A549 (cell line): ENCODE data around the gene COL5A1. TPM values are rescaled to one million over a fixed set of nuclear protein-coding genes. Genes with fewer than 3 reads are reported as not detected.

Experiments used
- ATAC-seq, 2 experiments: fragments of 200-7000 bp in 1 of 2; fragments of >200 bp in 1 of 2; cut with Nextera tagmentation in 1 of 2; cut with Tn5 transposase in 1 of 2; 3 replicates each; pipeline versions ENCODE4 v1.8.0 to v1.9.1; 2018 to 2020; ENCODE audit warnings: mild to moderate bottlenecking in 1 of 2, moderate library complexity in 1 of 2
- CTCF ChIA-PET: fragments of 300-600 bp; sonication (Branson Sonifier 250); formaldehyde crosslinking; extraction: SDS; loops from one replicate; lab custom pipeline; 2021; ENCODE audit warnings: antibody characterized with exemption, inconsistent platforms; lab: Yijun Ruan, JAX
- POLR2A ChIA-PET: fragments of 350-600 bp; formaldehyde crosslinking; extraction: SDS; loops from one replicate; lab custom pipeline; 2021; ENCODE audit warnings: antibody characterized with exemption, inconsistent platforms; lab: Yijun Ruan, JAX
- DNase-seq, 2 experiments: peaks; one replicate each; pipeline versions ENCODE4 v3.0.0 to v3.0.0-alpha.2; 2011 to 2016; ENCODE audit warnings: low read depth in 1 of 2, low spot score in 1 of 2
- FAIRE-seq: peaks from 2 replicates; lab custom pipeline; 2011; peaks lifted over from hg19 to GRCh38; lab: Jason Lieb, UNC
- H3K27ac ChIP-seq, 2 experiments: fragments of >200 bp; sonication (Bioruptor Twin); formaldehyde crosslinking; 3 replicates each; pipeline ENCODE4 v1.5.1; 2016 to 2017
- H3K4me1 ChIP-seq: fragments of >200 bp; sonication (Bioruptor Twin); formaldehyde crosslinking; 3 replicates; pipeline ENCODE4 v1.6.1; 2016
- H3K4me2 ChIP-seq: fragments of >200 bp; sonication (Bioruptor Twin); formaldehyde crosslinking; 3 replicates; pipeline ENCODE4 v1.6.1; 2016
- H3K4me3 ChIP-seq: fragments of >200 bp; sonication (Bioruptor Twin); formaldehyde crosslinking; 3 replicates; pipeline ENCODE4 v1.5.1; 2016
- H3K9me3 ChIP-seq: fragments of >200 bp; sonication (Bioruptor Twin); formaldehyde crosslinking; 3 replicates; pipeline ENCODE4 v1.6.1; 2016
- CEBPB ChIP-seq, 2 experiments: fragments of >200 bp in 1 of 2; sonication (Bioruptor Twin) in 1 of 2; formaldehyde crosslinking in 1 of 2; IDR thresholded peaks; 2 replicates each; pipeline ENCODE4 v1.6.1; 2012 to 2016
- CTCF ChIP-seq: fragments of >200 bp; sonication (Bioruptor Twin); formaldehyde crosslinking; IDR thresholded peaks from 3 replicates; pipeline ENCODE4 v1.5.1; 2016
- E2F6 ChIP-seq: IDR thresholded peaks from 2 replicates; pipeline ENCODE4 v1.6.1; 2012; ENCODE audit warnings: low read depth, borderline replicate concordance
- EP300 ChIP-seq, 2 experiments: fragments of >200 bp; sonication (Bioruptor Twin); formaldehyde crosslinking; IDR thresholded peaks; 2 replicates in 1 of 2; 3 replicates in 1 of 2; pipeline ENCODE4 v1.6.1; 2016 to 2017
- ESRRA ChIP-seq: fragments of 150-350 bp; IDR thresholded peaks from 2 replicates; pipeline ENCODE4 v1.6.1; 2014; ENCODE audit warnings: mild to moderate bottlenecking, low read length, borderline replicate concordance
- FOXS1 ChIP-seq: fragments of 250-450 bp; sonication (Bioruptor Pico); IDR thresholded peaks from 2 replicates; pipeline ENCODE4 v1.5.0; 2020; ENCODE audit warnings: mild to moderate bottlenecking, moderate library complexity
- GATA3 ChIP-seq: IDR thresholded peaks from 2 replicates; pipeline ENCODE4 v1.6.1; 2012; ENCODE audit warnings: borderline replicate concordance
- HOXB13 ChIP-seq: fragments of 250-450 bp; sonication (Bioruptor Pico); IDR thresholded peaks from 2 replicates; pipeline ENCODE4 v1.5.0; 2020; ENCODE audit warnings: low read depth, mild to moderate bottlenecking, moderate library complexity
- JUN ChIP-seq, 2 experiments: fragments of >200 bp; sonication (Bioruptor Twin); formaldehyde crosslinking; IDR thresholded peaks; 2 replicates in 1 of 2; 3 replicates in 1 of 2; pipeline ENCODE4 v1.6.1; 2016 to 2017
- JUNB ChIP-seq: fragments of >200 bp; sonication (Bioruptor Twin); formaldehyde crosslinking; IDR thresholded peaks from 2 replicates; pipeline ENCODE4 v1.6.1; 2016
- KDM1A ChIP-seq: fragments of 200-600 bp; sonication (generic); IDR thresholded peaks from 2 replicates; pipeline ENCODE4 v1.6.1; 2016; ENCODE audit warnings: low read depth, mild to moderate bottlenecking
- MAFK ChIP-seq: fragments of 450-650 bp; IDR thresholded peaks from 2 replicates; pipeline ENCODE4 v1.6.1; 2014; ENCODE audit not compliant: partially characterized antibody
- MYC ChIP-seq: IDR thresholded peaks from 2 replicates; pipeline ENCODE4 v1.6.1; 2012; ENCODE audit warnings: mild to moderate bottlenecking, inconsistent platforms, low read length, improper control_type of control experiment, borderline replicate concordance
- POLR2AphosphoS2 ChIP-seq: conservative IDR thresholded peaks from 2 replicates; pipeline ENCODE4 v1.6.1; 2012; ENCODE audit warnings: low read length, improper control_type of control experiment, inconsistent platforms
- RFX5 ChIP-seq: fragments of 450-650 bp; IDR thresholded peaks from 2 replicates; pipeline ENCODE4 v1.7.1; 2014; ENCODE audit warnings: antibody characterized with exemption, mild to moderate bottlenecking, moderate library complexity
- SMC3 ChIP-seq: fragments of >200 bp; sonication (Bioruptor Twin); formaldehyde crosslinking; IDR thresholded peaks from 3 replicates; pipeline ENCODE4 v1.6.1; 2018; ENCODE audit warnings: inconsistent platforms
- ZSCAN20 ChIP-seq: fragments of 250-450 bp; sonication (Bioruptor Pico); IDR thresholded peaks from 2 replicates; pipeline ENCODE4 v1.8.0; 2022; ENCODE audit warnings: mild to moderate bottlenecking, moderate library complexity
- whole genome bisulfite sequencing: methylation state at CpG from one replicate; pipeline ENCODE4 v1.1.6; 2017; ENCODE audit errors: missing lambda C conversion rate; 5-methylcytosine and 5-hydroxymethylcytosine counted together
- polyA plus RNA-seq, 4 experiments: library from polyadenylated mRNA; depleted of rRNA in 3 of 4; stranded (reverse); fragments of >200 nt; fragmentation: RNase III in 1 of 4; extraction: RNeasy Plus Mini Kit Qiagen cat#74134 plus additional on column Dnase treatment in 1 of 4; gene quantifications; 2 replicates in 3 of 4; 3 replicates in 1 of 4; pipeline ENCODE4 v1.2.3, GENCODE V29; 2011 to 2017

COL5A1 gene
- polyA plus RNA-seq, 2 of the 4 experiments (the other 2 are of a cell fraction) = 16.1 to 67.5 TPM

GRCh38 chr9:134634667-134635230 lies 6.9 kb upstream of the COL5A1 start:
- H3K4me3 ChIP-seq = no peak overlapping the region
- ChIA-PET POLR2A (no interaction called here), CTCF (interaction anchor here (0.6 to 2.7 kb wide), 6 partner anchors 10 to 185 kb away, joined by 3 to 14 read pairs (median 3); no protein-coding TSS in a partner anchor)
- H3K27ac ChIP-seq = peak overlapping the region in 1 of 2 experiments; percentile 9; a peak in 1 of 6 replicates
- H3K4me1 ChIP-seq = peaks cover 15% of the 10 kb centered on the region; the same call in 2 of the 3 replicates
- H3K4me2 ChIP-seq = no peak overlapping the region
- no peak for DNase-seq
- no peak for TF ChIP-seq CTCF
- no peak for TF ChIP-seq GATA3
- no peak for TF ChIP-seq MYC
- TF ChIP-seq RFX5 = no peak
- no peak for TF ChIP-seq CEBPB (IDR thresholded peaks at IDR 0.05)
- TF ChIP-seq EP300 (IDR thresholded peaks at IDR 0.05) = no peak
- no peak for FAIRE-seq
- 91% methylated on average over 14 of the region's 15 CpGs for WGBS
- no peak for ATAC-seq
- no peaks in the 10 kb centered on the region for H3K9me3 ChIP-seq

GRCh38 chr9:134635351-134636148 lies 6.1 kb upstream of the COL5A1 start:
- TF ChIP-seq MAFK = peak; percentile 58
- TF ChIP-seq RFX5 = no peak
- Histone ChIP-seq H3K4me1 (peaks cover 18% of the 10 kb centered on the region), H3K4me2 (no peak overlapping the region), H3K27ac (peak overlapping the region in 1 of 2 experiments; percentile 74; a peak in 2 of 6 replicates), H3K4me3 (no peak overlapping the region), H3K9me3 (no peaks in the 10 kb centered on the region)
- 90% methylated on average over 17 of the region's 17 CpGs for WGBS
- no peak for ATAC-seq
- no peak for FAIRE-seq
- no peak for DNase-seq
- ChIA-PET CTCF (interaction anchor here (1.6 to 2.7 kb wide), 2 partner anchors 24 to 186 kb away, joined by 3 to 14 read pairs; no protein-coding TSS in a partner anchor), POLR2A (no interaction called here)

- CTCF ChIA-PET = interaction anchor here (0.7 to 2.7 kb wide), 3 partner anchors 24 to 187 kb away, joined by 3 to 14 read pairs (median 3); no protein-coding TSS in a partner anchor
- DNase-seq (no peak), ATAC-seq (no peak), FAIRE-seq (no peak)
- Histone ChIP-seq H3K4me1 (peaks cover 23% of the 10 kb centered on the region), H3K4me2 (no peak overlapping the region), H3K4me3 (no peak overlapping the region), H3K27ac (peak overlapping the region in 1 of 2 experiments; percentile 74; a peak in 3 of 6 replicates), H3K9me3 (no peaks in the 10 kb centered on the region)
- POLR2A ChIA-PET = no interaction called here
- WGBS = 100% methylated on average over 1 of the region's 2 CpGs
- TF ChIP-seq ZSCAN20 (no peak), SMC3 (no peak), E2F6 (no peak), CTCF (no peak), ESRRA (no peak), KDM1A (no peak), JUNB (no peak), POLR2AphosphoS2 (no peak), EP300 (IDR thresholded peaks at IDR 0.05) (no peak), FOXS1 (CRISPR knock-in tag) (no peak), JUN (IDR thresholded peaks at IDR 0.05) (no peak), HOXB13 (CRISPR knock-in tag) (no peak)
Measured at GRCh38 chr9:134636149-134636507, 5.5 kb upstream of the COL5A1 start.
